Measurements from ENCODE around the gene ZNF705A.
"Not testable (repeated sequence)": the region's sequence is repeated elsewhere in the genome, so short reads cannot be mapped to it uniquely, and the experiment has no call there.

The ZNF705A gene

GRCh38 chr12:8228607-8229006 lies 71.8 kb downstream of the ZNF705A start:
- not testable (repeated sequence) for DNase-seq (ENCODE audit: low read depth); H3K4me3 ChIP-seq (ENCODE audit: low read depth, low read length)

GRCh38 chr12:8229486-8229885 lies 72.7 kb downstream of the ZNF705A start:
- not testable (repeated sequence) for DNase-seq (ENCODE audit: low read depth); H3K4me3 ChIP-seq (ENCODE audit: low read depth, low read length)
